PC-9 (cell line): Measurements from ENCODE around the gene TANGO2. TPM values are rescaled to one million over a fixed set of nuclear protein-coding genes. Genes with fewer than 3 reads are reported as not detected.

ENCODE experiments used
- BruUV-seq: library from RNA; stranded (reverse); fragments of 400-500 nt; replicated peaks from 2 replicates; lab custom pipeline; 2021; lab: Mats Ljungman, UMichigan
- CTCF ChIA-PET: fragments of 300-600 bp; sonication (Branson Sonifier 250); formaldehyde crosslinking; loops from one replicate; lab custom pipeline; 2022; ENCODE audit warnings: antibody characterized with exemption; lab: Charles Lee
- POLR2A ChIA-PET: fragments of 300-600 bp; sonication (Branson Sonifier 250); formaldehyde crosslinking; loops from one replicate; lab custom pipeline; 2022; ENCODE audit warnings: antibody characterized with exemption; ENCODE audit not compliant: unreplicated experiment; lab: Charles Lee
- DNase-seq, 2 experiments: peaks; one replicate each; pipeline versions ENCODE4 v3.0.0 to v3.0.0-alpha.2; 2015 to 2022; ENCODE audit warnings: mixed read lengths in 1 of 2
- H2AFZ ChIP-seq: fragments of 200-600 bp; sonication (generic); 2 replicates; pipeline ENCODE4 v1.8.1; 2017; ENCODE audit warnings: antibody characterized with exemption
- H3F3A ChIP-seq: fragments of 200-600 bp; sonication (generic); 2 replicates; pipeline ENCODE4 v1.8.1; 2017; ENCODE audit warnings: antibody characterized with exemption, mild to moderate bottlenecking, low read depth; ENCODE audit not compliant: insufficient read depth
- H3K27ac ChIP-seq: fragments of 200-600 bp; sonication (generic); 2 replicates; pipeline ENCODE4 v1.6.1; 2016; ENCODE audit warnings: mixed run types
- H3K27me3 ChIP-seq: fragments of 200-600 bp; sonication (generic); 2 replicates; pipeline ENCODE4 v1.6.1; 2016; ENCODE audit warnings: low read depth, mixed run types; ENCODE audit not compliant: insufficient read depth
- H3K36me3 ChIP-seq: fragments of 200-600 bp; sonication (generic); 2 replicates; pipeline ENCODE4 v1.6.1; 2016; ENCODE audit warnings: low read depth, mixed run types
- H3K4me1 ChIP-seq: fragments of 200-600 bp; sonication (generic); replicated peaks from 2 replicates; pipeline ENCODE4 v1.6.1; 2016; ENCODE audit warnings: mixed run types; ENCODE audit not compliant: insufficient read depth
- H3K4me2 ChIP-seq: fragments of 200-600 bp; sonication (generic); 2 replicates; pipeline ENCODE4 v1.6.1; 2017; ENCODE audit warnings: mixed run types
- H3K4me3 ChIP-seq: fragments of 200-600 bp; sonication (generic); 2 replicates; pipeline ENCODE4 v1.6.1; 2016; ENCODE audit warnings: mixed run types
- H3K79me2 ChIP-seq: fragments of 200-600 bp; sonication (generic); 2 replicates; pipeline ENCODE4 v1.6.1; 2017; ENCODE audit warnings: low read depth, mixed run types
- H3K9me2 ChIP-seq: fragments of 200-600 bp; sonication (generic); 2 replicates; pipeline ENCODE4 v1.8.1; 2017; ENCODE audit warnings: mild to moderate bottlenecking; ENCODE audit not compliant: insufficient read depth
- H3K9me3 ChIP-seq: fragments of 200-600 bp; sonication (generic); 2 replicates; pipeline ENCODE4 v1.8.1; 2016; ENCODE audit warnings: low read depth; ENCODE audit not compliant: insufficient read depth
- H4K20me1 ChIP-seq: fragments of 200-600 bp; sonication (generic); 2 replicates; pipeline ENCODE4 v1.8.1; 2017; ENCODE audit not compliant: insufficient read depth
- CTCF ChIP-seq: fragments of 200-600 bp; sonication (generic); conservative IDR thresholded peaks from 2 replicates; pipeline ENCODE4 v1.6.1; 2017; ENCODE audit warnings: mixed run types, antibody characterized with exemption, mild to moderate bottlenecking, moderate library complexity
- EZH2 ChIP-seq: fragments of 200-600 bp; sonication (generic); IDR thresholded peaks from 2 replicates; pipeline ENCODE4 v1.8.0; 2017; ENCODE audit warnings: antibody characterized with exemption, low read depth
- intact Hi-C: fragments of 100-400 bp; cut with micrococcal nuclease; formaldehyde crosslinking; loops from one replicate; pipeline ENCODE4 v1.10.0; 2022; ENCODE audit not compliant: unreplicated experiment
- total RNA-seq: library from RNA; stranded (reverse); gene quantifications from 2 replicates; pipeline ENCODE4 v1.2.3, GENCODE V29; 2021

The TANGO2 gene
- total RNA-seq, 1 experiment from 2014 or later, result 22.4 TPM

GRCh38 chr22:20095521-20095920, 74.6 kb downstream of the TANGO2 start:
- DNase-seq, result no peak
- no peaks in the 10 kb centered on the region for H3K79me2 ChIP-seq

GRCh38 chr22:20096574-20097420, 75.9 kb downstream of the TANGO2 start:
- no peaks in the 10 kb centered on the region for H3F3A ChIP-seq
- H2AFZ ChIP-seq, result no peak overlapping the region
- H3K27ac ChIP-seq, result no peak overlapping the region
- ChIA-PET CTCF (no interaction called here), POLR2A (no interaction called here)
- intact Hi-C loops, result no loop called here
- no peak overlapping the region for H3K4me3 ChIP-seq
- no peak for DNase-seq
- no peaks in the 10 kb centered on the region for H3K9me2 ChIP-seq
- H3K36me3 ChIP-seq, result peaks cover 3% of the 10 kb centered on the region; the same call in 1 of the 2 replicates
- no peaks in the 10 kb centered on the region for H3K9me3 ChIP-seq
- H3K4me1 ChIP-seq, result no peaks in the 10 kb centered on the region
- no peaks in the 10 kb centered on the region for H3K79me2 ChIP-seq
- H3K4me2 ChIP-seq, result no peak overlapping the region
- H3K27me3 ChIP-seq, result no peaks in the 10 kb centered on the region
- no peak for TF ChIP-seq CTCF
- no peak for TF ChIP-seq EZH2
- H4K20me1 ChIP-seq, result no peaks in the 10 kb centered on the region
- BruUV-seq, result no TSS peak

More at GRCh38 chr22:20095521-20095920, 74.6 kb downstream of the TANGO2 start:
- TF ChIP-seq EZH2 (no peak), CTCF (no peak)
- H2AFZ ChIP-seq, result no peak overlapping the region
- H3K9me2 ChIP-seq, result no peaks in the 10 kb centered on the region
- POLR2A ChIA-PET, result no interaction called here
- H4K20me1 ChIP-seq, result no peaks in the 10 kb centered on the region
- no TSS peak for BruUV-seq
- intact Hi-C loops, result no loop called here
- H3K9me3 ChIP-seq, result no peaks in the 10 kb centered on the region
- no peak overlapping the region for H3K4me2 ChIP-seq
- CTCF ChIA-PET, result no interaction called here
- H3K27ac ChIP-seq, result no peak overlapping the region
- H3F3A ChIP-seq, result no peaks in the 10 kb centered on the region
- no peaks in the 10 kb centered on the region for H3K4me1 ChIP-seq
- no peak overlapping the region for H3K4me3 ChIP-seq
- peaks cover 3% of the 10 kb centered on the region; the same call in 1 of the 2 replicates for H3K36me3 ChIP-seq
- H3K27me3 ChIP-seq, result no peaks in the 10 kb centered on the region

- no TSS peak for BruUV-seq
- Histone ChIP-seq H3K9me2 (no peaks in the 10 kb centered on the region), H3K27ac (no peak overlapping the region), H3K4me1 (no peaks in the 10 kb centered on the region), H2AFZ (no peak overlapping the region), H3K36me3 (peaks cover 3% of the 10 kb centered on the region; the same call in 1 of the 2 replicates), H3K79me2 (no peaks in the 10 kb centered on the region), H4K20me1 (no peaks in the 10 kb centered on the region), H3F3A (no peaks in the 10 kb centered on the region), H3K27me3 (no peaks in the 10 kb centered on the region), H3K9me3 (no peaks in the 10 kb centered on the region), H3K4me2 (no peak overlapping the region), H3K4me3 (no peak overlapping the region)
- CTCF ChIA-PET, result no interaction called here
- POLR2A ChIA-PET, result no interaction called here
- intact Hi-C loops, result no loop called here
- TF ChIP-seq EZH2 (no peak), CTCF (no peak)
- DNase-seq, result no peak
These were observed 78.3 kb downstream of the TANGO2 start for GRCh38 chr22:20099099-20099711.
